C4-2B (cell line): Measurements from ENCODE around the gene OMG.

Experiments
- CTCF ChIP-seq: fragments of 450-650 bp; conservative IDR thresholded peaks from 2 replicates; pipeline ENCODE4 v1.5.1; 2017; ENCODE audit warnings: mild to moderate bottlenecking
- ZFX ChIP-seq: fragments of 450-650 bp; IDR thresholded peaks from 2 replicates; pipeline ENCODE4 v1.6.1; 2017

GRCh38 chr17:31252741-31253140 is 44.3 kb downstream of the OMG start:
- no peak for TF ChIP-seq CTCF
- TF ChIP-seq ZFX, result no peak
